GM10266 (cell line): Measurements from ENCODE around the gene HIPK2.

Source experiments
- DNase-seq: peaks from one replicate; pipeline ENCODE4 v3.0.0; 2012; ENCODE audit errors: extremely low spot score
- CTCF ChIP-seq: IDR thresholded peaks from 2 replicates; pipeline ENCODE4 v1.5.1; 2012; ENCODE audit warnings: mild to moderate bottlenecking, low read depth; ENCODE audit not compliant: control insufficient read depth, insufficient read depth; ENCODE audit errors: missing control alignments

The HIPK2 gene

GRCh38 chr7:139542308-139543151 is 235.3 kb downstream of the HIPK2 start:
- TF ChIP-seq CTCF = no peak
- DNase-seq = no peak

GRCh38 chr7:139541600-139542307 is 236.0 kb downstream of the HIPK2 start:
- no peak for DNase-seq
- no peak for TF ChIP-seq CTCF

- no peak for TF ChIP-seq CTCF
- DNase-seq = no peak
Observed at GRCh38 chr7:139540203-139540602, 237.6 kb downstream of the HIPK2 start.

GRCh38 chr7:139538881-139539635 is 238.7 kb downstream of the HIPK2 start:
- TF ChIP-seq CTCF = no peak
- DNase-seq = no peak

GRCh38 chr7:139536152-139536551 is 241.6 kb downstream of the HIPK2 start:
- DNase-seq = no peak
- no peak for TF ChIP-seq CTCF

- TF ChIP-seq CTCF = no peak
- DNase-seq = no peak
Observed at GRCh38 chr7:139534966-139535651, 242.7 kb downstream of the HIPK2 start.
